Right cardiac atrium (tissue), 5 donors: ENCODE data around the gene THAP7. TPM values are rescaled to one million over a fixed set of nuclear protein-coding genes. Genes with fewer than 3 reads are reported as not detected.
A peak's percentile ranks its signal among the peaks of the same experiment; 100 is the strongest.

ENCODE experiments used
- ATAC-seq, 2 donors: fragments of 200-7000 bp; cut with Tn5 transposase; one replicate each; pipeline versions ENCODE4 v1.8.0 to v1.9.1; 2020; ENCODE audit warnings: moderate library complexity in 2 of 2, mild to moderate bottlenecking in 1 of 2
- DNase-seq, 3 donors: peaks; one replicate each; pipeline ENCODE4 v3.0.0-alpha.2; 2020
- H3K27ac ChIP-seq: one replicate; pipeline ENCODE4 v1.5.1; 2013; ENCODE audit warnings: mild to moderate bottlenecking, low read length, control low read depth, moderate library complexity
- H3K27me3 ChIP-seq: one replicate; pipeline ENCODE4 v1.6.1; 2013; ENCODE audit not compliant: control insufficient read depth, insufficient read depth
- H3K4me1 ChIP-seq: one replicate; pipeline ENCODE4 v1.6.1; 2013; ENCODE audit warnings: low read length; ENCODE audit not compliant: control insufficient read depth, insufficient read depth
- H3K4me3 ChIP-seq: one replicate; pipeline ENCODE4 v1.5.1; 2013; ENCODE audit warnings: low read length, control low read depth
- H3K9me3 ChIP-seq: one replicate; pipeline ENCODE4 v1.6.1; 2013; ENCODE audit warnings: low read length; ENCODE audit not compliant: control insufficient read depth
- WGBS: extraction: QIAGEN DNeasy Blood & Tissue Kit; methylation state at CpG from one replicate; pipeline ENCODE4 v1.1.7; 2013; 5-methylcytosine and 5-hydroxymethylcytosine counted together
- intact Hi-C, 4 donors: fragments of 100-400 bp; cut with DNase I; formaldehyde crosslinking; loops; one replicate each; pipeline versions ENCODE4 v1.11.0 to v1.14.0; 2022 to 2023
- polyA plus RNA-seq: library from polyadenylated mRNA; stranded (reverse); fragments of 200-250 nt; gene quantifications from one replicate; pipeline ENCODE4 v1.2.3, GENCODE V29; 2013
- total RNA-seq, 4 donors: library from RNA; stranded (reverse); fragmentation: NEBNext Ultra II Directional; extraction: Animal tissue kit (Norgen Biotek cat#: 25700); gene quantifications; one replicate each; pipeline ENCODE4 v1.2.1, GENCODE V29; 2021
- donor health status: healthy with polysubstance abuse.
- donor health status: DM: no; HTN: yes; CAD: no.
- donor health status: DM: no; HTN: no; CAD: no.
- donor health status: DM: no; HTN: yes; CAD: no; lungs with severe emphysema.
- donor health status: DM: yes; HTN: yes; CAD: no.

Gene THAP7
- total and polyA plus RNA-seq, 5 donors = 23.2 to 38.2 (median 23.9) TPM

DNA sequence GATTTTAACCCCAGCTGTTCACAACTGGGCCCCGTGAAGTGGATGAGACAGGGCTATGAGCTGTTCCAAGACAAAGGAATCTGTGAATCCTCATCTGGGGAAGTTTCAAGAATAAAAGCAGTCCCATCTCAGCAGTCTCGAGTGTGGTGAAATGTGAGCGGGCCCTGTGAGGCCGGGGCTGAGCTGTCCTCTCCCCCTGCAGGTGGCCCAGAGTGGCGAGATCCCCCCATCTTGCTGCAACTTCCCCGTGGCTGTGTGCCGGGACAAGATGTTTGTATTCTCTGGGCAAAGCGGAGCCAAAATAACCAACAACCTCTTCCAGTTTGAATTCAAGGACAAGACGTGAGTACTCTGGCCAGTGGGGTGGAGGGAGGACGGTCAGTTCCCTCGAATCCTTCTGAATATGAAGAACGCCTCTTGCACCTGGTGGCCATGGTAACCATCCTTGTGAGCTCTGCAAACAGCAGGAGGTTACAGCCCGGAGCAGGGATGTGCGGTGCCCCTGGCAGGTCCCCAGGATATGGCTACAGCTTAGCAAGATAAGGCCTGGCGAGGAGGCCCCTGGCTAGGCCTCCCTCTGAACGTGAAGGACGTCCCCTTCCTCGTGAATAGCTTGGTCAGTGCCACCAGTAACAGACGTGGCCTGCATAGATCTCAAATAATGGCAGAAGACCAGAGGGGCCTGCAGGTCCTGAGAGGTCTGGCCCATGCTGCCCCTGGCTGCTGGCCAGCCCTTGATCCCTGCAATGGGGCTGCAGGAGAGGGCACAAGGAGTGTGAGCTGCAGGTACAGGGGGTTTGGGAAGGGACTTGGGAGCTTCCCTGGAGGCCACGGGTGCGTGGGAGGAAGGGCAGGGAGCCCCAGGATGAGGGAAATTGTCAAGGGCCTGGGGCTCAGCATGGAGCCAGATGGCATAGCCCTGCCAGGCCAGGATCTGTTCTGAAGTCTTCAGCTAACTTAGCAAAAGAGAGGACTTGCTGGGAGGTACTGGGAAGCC, 11.4 kb downstream of the THAP7 start:
- Histone ChIP-seq H3K4me3 (no peak overlapping the region), H3K9me3 (no peaks in the 10 kb centered on the region), H3K27me3 (no peaks in the 10 kb centered on the region), H3K27ac (no peak overlapping the region), H3K4me1 (no peaks in the 10 kb centered on the region)
- intact Hi-C loops = no loop called here
- WGBS = 79% methylated on average over 21 of the region's 21 CpGs
- ATAC-seq (no peak), DNase-seq (no peak)

DNA sequence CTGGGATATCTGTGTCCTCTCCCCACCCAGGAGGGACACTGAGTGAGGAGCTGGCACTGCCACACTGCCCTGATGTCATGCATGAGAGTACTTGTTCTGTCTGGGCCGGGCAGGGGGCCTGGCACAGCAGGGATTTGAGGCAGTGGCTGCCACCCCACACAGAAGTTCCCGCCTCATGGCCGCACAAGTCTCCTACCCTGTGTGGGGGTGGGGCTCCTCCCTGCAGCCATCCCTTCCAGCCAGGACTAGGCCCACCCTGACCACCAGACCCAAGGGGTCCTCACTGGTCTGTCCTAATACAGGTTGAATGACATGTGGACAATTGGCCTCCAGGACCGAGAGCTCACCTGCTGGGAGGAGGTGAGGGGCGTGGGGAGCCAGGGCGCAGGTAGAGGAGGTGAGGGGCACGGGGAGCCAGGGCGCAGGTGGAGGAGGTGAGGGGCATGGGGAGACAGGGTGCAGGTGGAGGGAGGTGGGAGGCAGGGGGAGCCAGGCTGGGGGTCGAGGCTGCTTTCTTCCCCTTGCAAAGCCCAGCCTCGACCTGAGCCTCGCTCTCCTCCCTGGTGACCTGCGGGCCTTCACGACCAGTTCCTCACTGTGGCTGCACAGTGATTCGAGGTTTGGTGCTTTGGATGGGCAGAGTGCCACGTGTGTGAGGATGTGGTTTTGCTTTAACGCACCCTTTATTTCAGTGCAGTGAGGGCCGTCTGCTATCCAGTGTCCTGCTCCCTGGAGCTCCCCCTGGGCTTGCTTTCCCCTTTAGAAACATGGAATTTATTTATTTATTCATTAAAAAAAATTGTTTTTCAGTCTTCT, 12.4 kb downstream of the THAP7 start:
- ATAC-seq (no peak), DNase-seq (no peak)
- Histone ChIP-seq H3K27ac (no peak overlapping the region), H3K9me3 (no peaks in the 10 kb centered on the region), H3K4me3 (no peak overlapping the region), H3K27me3 (no peaks in the 10 kb centered on the region), H3K4me1 (no peaks in the 10 kb centered on the region)
- intact Hi-C loops = loop anchor here in 1 of 4 donors (10.0 kb wide), 1 partner anchor 125 kb away; no protein-coding TSS in a partner anchor
- 62% methylated on average over 17 of the region's 17 CpGs for WGBS

DNA sequence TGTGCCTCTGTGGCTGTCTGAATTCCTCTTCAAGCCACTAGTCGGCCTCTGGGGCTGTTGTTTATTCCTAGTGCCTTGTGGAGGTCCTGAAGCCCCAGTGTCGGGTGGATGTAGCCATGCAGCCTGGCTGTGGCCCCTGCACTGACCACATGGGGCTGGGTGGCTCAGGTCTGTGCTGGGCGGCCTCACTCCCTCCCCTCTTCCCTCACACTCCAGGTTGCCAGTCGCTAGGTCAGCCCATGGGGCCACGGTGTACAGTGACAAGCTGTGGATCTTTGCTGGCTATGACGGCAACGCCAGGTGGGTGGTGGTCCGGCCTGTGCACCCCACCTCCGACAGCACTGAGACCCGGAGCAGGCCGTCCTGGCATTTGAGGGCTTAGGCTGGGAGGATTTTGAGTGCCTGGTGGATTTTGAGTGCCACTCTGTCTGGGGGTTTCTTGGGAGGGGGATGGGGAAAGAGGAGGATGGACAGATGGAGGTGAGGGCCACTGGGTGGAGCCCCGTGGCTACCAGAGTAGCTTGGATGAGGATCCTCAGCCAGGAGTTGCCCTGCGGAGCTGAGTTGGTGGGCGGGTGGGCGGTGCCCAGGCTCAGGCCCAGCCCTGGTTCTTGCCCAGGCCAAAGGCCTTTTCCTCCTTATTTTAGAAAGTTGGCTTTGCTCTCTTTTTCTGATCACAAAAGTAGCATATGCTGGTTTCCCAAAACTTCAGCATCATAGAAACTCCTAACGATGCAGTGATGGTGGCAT, 13.2 kb downstream of the THAP7 start:
- H3K9me3 ChIP-seq = no peaks in the 10 kb centered on the region
- WGBS = 89% methylated on average over 16 of the region's 16 CpGs
- H3K4me3 ChIP-seq = no peak overlapping the region
- H3K4me1 ChIP-seq = no peaks in the 10 kb centered on the region
- intact Hi-C loops = loop anchor here in 1 of 4 donors (10.0 kb wide), 1 partner anchor 124 kb away; no protein-coding TSS in a partner anchor
- DNase-seq (no peak), ATAC-seq (no peak)
- H3K27ac ChIP-seq = no peak overlapping the region
- H3K27me3 ChIP-seq = no peaks in the 10 kb centered on the region

DNA sequence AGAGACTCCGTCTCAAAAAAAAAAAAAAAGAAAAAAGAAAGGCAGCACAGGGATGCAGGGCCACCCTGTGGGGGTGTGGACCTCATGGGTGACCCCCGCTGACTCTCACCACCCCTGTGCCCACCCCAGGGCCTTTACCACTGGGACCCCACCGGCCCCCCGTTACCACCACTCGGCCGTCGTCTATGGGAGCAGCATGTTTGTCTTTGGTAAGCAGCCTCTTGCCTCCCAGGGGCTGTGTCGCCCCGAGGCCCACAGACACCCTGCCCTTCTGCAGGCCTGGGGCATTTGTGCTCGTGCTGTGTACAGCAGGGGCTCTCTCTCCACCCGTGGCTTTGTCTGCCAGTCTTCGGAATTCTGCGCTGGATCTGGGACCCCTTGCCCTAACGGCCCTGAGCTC, 14.5 kb downstream of the THAP7 start:
- H3K4me3 ChIP-seq = no peak overlapping the region
- 91% methylated on average over 14 of the region's 14 CpGs for WGBS
- peaks cover 2% of the 10 kb centered on the region for H3K4me1 ChIP-seq
- no peak overlapping the region for H3K27ac ChIP-seq
- no peaks in the 10 kb centered on the region for H3K27me3 ChIP-seq
- ATAC-seq (no peak), DNase-seq (peak in 2 of 3 donors; percentile 4 to 38)
- intact Hi-C loops = loop anchor here in 1 of 4 donors (10.0 kb wide), 1 partner anchor 123 kb away; no protein-coding TSS in a partner anchor
- no peaks in the 10 kb centered on the region for H3K9me3 ChIP-seq

DNA sequence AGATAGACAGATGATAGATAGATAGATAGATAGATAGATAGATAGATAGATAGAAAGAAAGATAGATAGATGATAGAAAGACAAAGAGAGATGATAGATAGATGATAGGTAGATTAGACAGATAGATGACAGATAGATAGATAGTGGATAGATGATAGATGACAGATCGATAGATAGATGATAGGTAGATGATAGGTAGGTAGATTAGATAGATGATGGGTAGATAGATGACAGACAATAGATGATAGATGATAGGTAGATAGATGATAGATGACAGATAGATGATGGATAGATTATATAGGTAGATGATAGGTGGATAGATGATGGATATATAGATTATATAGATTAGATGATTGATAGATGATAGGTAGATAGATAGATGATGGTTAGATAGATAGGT, 15.6 kb downstream of the THAP7 start:
- H3K9me3 ChIP-seq = no peaks in the 10 kb centered on the region
- WGBS = 94% methylated on average over 1 of the region's 1 CpG
- peaks cover 2% of the 10 kb centered on the region for H3K4me1 ChIP-seq
- intact Hi-C loops = loop anchor here in 1 of 4 donors (10.0 kb wide), 1 partner anchor 122 kb away; no protein-coding TSS in a partner anchor
- DNase-seq (no peak), ATAC-seq (no peak)
- H3K27ac ChIP-seq = no peak overlapping the region
- no peaks in the 10 kb centered on the region for H3K27me3 ChIP-seq
- no peak overlapping the region for H3K4me3 ChIP-seq

DNA sequence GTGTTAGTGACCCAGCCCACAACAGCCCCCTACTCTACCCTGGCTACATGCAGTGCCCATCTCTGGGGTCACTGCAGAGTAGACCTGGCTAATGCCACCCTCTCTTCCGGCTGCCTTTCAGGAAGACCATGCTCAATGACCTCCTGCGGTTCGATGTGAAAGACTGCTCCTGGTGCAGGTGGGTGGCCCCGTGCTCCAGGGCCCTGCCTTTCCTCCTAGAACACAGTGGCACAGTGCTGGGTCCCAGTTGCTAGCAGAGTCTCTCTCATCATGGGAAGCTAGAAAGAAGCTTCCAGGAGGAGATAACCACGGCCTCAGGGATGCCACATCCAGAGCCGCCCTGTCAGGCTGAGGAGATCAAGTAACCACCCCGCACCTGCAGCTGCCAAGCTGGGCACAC, 16.2 kb downstream of the THAP7 start:
- DNase-seq = peak in 1 of 3 donors; percentile 35
- 92% methylated on average over 7 of the region's 7 CpGs for WGBS
- Histone ChIP-seq H3K27me3 (no peaks in the 10 kb centered on the region), H3K4me1 (peaks cover 2% of the 10 kb centered on the region), H3K9me3 (no peaks in the 10 kb centered on the region), H3K27ac (no peak overlapping the region), H3K4me3 (no peak overlapping the region)
- no peak for ATAC-seq
- intact Hi-C loops = loop anchor here in 1 of 4 donors (10.0 kb wide), 1 partner anchor 121 kb away; no protein-coding TSS in a partner anchor

DNA sequence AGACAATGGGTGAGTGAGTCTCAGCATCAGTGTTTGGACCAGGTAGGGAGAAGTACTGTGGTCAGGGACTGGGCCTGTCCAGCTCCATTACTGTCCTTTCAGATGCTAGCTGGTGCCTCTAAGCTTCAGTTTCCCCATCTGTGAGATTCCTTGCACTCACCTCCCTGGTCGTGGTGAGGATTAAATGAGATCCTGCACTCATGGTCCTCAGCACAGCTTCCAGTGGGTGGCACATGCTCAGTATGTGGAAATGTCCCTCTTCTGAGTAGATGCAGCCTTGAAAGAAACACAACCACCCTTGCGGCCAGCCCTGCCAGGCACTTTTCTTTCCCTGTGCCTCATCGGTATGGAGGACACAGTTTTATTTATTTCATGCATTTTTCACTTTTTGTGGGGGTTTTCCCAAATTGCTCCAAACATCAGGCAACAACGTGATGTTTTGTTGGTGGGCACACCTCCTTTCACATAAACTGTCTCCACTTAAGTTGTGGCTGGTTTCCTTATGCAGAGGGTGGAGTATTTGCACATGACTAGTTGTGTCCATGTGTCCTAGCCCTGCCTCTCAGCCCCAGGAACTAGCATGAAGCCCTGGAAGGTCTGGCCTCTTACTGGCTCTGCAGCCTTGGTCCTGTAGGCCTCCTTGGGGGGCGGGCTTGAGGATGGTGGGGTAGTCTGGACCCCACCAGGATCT, 18.7 kb downstream of the THAP7 start:
- peaks cover 5% of the 10 kb centered on the region for H3K4me1 ChIP-seq
- no peak for ATAC-seq
- intact Hi-C loops = loop anchor here in 2 of 4 donors (5.0 to 10.0 kb wide), 2 partner anchors 66 to 118 kb away; partner anchors contain the start of gene CRKL (in 1 of the 2)
- no peak overlapping the region for H3K27ac ChIP-seq
- H3K9me3 ChIP-seq = no peaks in the 10 kb centered on the region
- 75% methylated on average over 5 of the region's 5 CpGs for WGBS
- peak overlapping the region; percentile 76 for H3K4me3 ChIP-seq
- no peaks in the 10 kb centered on the region for H3K27me3 ChIP-seq
- DNase-seq = peak in 2 of 3 donors; percentile 24 to 31

DNA sequence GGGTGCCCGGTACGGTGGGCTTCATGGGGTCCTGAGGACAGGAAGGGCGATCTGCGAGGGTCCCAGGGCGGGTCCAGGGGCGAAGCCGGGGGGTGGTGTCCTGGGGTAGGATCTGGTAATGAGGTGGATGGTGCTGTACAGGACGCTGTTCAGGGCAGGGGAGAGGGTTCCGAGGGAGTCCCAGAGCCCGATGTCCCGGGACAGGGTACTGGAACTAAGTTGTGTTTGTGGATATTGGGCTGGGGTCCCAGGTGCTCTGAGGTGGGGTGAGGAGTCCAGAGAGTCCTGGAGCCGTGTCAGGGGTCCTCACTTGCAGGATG, 19.4 kb downstream of the THAP7 start:
- ATAC-seq = peak; percentile 3 to 24
- Histone ChIP-seq H3K4me3 (peak overlapping the region; percentile 76), H3K27ac (no peak overlapping the region), H3K4me1 (peaks cover 5% of the 10 kb centered on the region), H3K9me3 (no peaks in the 10 kb centered on the region), H3K27me3 (no peaks in the 10 kb centered on the region)
- intact Hi-C loops = loop anchor here in 2 of 4 donors (5.0 to 10.0 kb wide), 2 partner anchors 65 to 118 kb away; partner anchors contain the start of gene CRKL (in 1 of the 2)
- DNase-seq = no peak
- under 1% methylated on average over 12 of the region's 12 CpGs for WGBS

DNA sequence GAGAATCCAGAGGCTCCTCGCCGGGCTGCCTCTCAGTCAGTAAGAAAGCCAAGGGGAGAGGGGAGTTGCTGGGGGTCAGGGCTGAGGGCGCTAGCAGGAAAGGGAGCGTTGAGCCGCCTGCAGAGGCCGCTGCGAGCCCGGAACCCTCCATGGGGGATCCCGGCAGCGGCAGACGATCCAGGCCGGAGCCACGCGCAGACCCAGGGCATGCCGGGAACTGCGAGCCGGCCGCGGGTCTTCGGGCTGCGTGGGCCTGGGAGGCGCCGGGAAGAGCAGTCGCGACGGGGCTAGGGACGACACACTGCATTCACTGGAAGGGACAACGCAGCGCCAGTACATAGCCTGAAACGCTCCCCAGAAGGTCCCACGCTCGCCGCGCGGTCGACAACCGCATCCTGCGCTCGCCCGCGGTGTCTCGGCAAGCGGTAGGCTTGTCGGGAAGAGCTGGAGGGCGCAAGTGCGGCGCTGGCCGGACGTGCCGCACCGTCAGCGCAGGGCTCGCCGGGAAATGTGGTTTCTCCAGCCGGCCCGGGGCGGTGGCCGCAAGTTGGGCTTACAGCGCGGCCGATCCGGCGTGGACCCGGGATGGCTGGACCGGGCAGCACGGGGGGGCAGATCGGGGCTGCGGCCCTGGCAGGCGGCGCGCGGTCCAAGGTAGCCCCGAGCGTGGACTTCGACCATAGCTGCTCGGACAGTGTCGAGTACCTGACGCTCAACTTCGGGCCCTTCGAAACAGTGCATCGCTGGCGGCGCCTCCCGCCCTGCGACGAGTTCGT, 19.9 kb downstream of the THAP7 start, which contains the start of gene LZTR1:
TSS of gene LZTR1 (plus strand) at position 511 of the 776 bp plus-strand sequence. CDS start at position 586, 75 bp downstream.
- DNase-seq (peak; percentile 86 to 93 (median 92)), ATAC-seq (peak; percentile 94 to 95)
- peaks cover 5% of the 10 kb centered on the region for H3K4me1 ChIP-seq
- no peaks in the 10 kb centered on the region for H3K9me3 ChIP-seq
- intact Hi-C loops = loop anchor here in 2 of 4 donors (5.0 to 10.0 kb wide), 2 partner anchors 65 to 117 kb away; partner anchors contain the start of gene CRKL (in 1 of the 2)
- peak within 1 kb of the TSS; percentile 94 for H3K27ac ChIP-seq
- H3K27me3 ChIP-seq = no peaks in the 10 kb centered on the region
- peak within 1 kb of the TSS; percentile 76 for H3K4me3 ChIP-seq
- WGBS = under 1% methylated on average over 87 of the region's 87 CpGs
